Natural killer cell (primary cell): ENCODE measurements around the gene TBC1D22B. TPM values are rescaled to one million over a fixed set of nuclear protein-coding genes. Genes with fewer than 3 reads are reported as not detected.
A peak's percentile ranks its signal among the peaks of the same experiment; 100 is the strongest.

Experiments
- ATAC-seq, 3 donors: fragments of 150-1000 bp in 2 of 3; fragments of 200-7000 bp in 1 of 3; cut with Tn5 transposase; 1 replicate in 1 of 3; 2 replicates in 2 of 3; pipeline ENCODE4 v1.10.0; 2021; ENCODE audit warnings: mild to moderate bottlenecking in 2 of 3, moderate library complexity in 2 of 3
- DNase-seq, 2 donors: peaks; one replicate each; pipeline versions ENCODE4 v3.0.0 to v3.0.0-alpha.2; 2013 to 2021; ENCODE audit warnings: mixed read lengths in 1 of 2
- H3K27ac ChIP-seq: one replicate; pipeline ENCODE4 v1.5.1; 2013; ENCODE audit warnings: mild to moderate bottlenecking, low read length
- H3K27me3 ChIP-seq: one replicate; pipeline ENCODE4 v1.6.1; 2013; ENCODE audit warnings: low read length; ENCODE audit not compliant: control insufficient read depth, insufficient read depth
- H3K36me3 ChIP-seq: one replicate; pipeline ENCODE4 v1.6.1; 2013; ENCODE audit warnings: low read length; ENCODE audit not compliant: control insufficient read depth, insufficient read depth
- H3K4me1 ChIP-seq: one replicate; pipeline ENCODE4 v1.6.1; 2013; ENCODE audit warnings: low read length; ENCODE audit not compliant: control insufficient read depth, insufficient read depth
- H3K4me3 ChIP-seq: one replicate; pipeline ENCODE4 v1.5.1; 2013; ENCODE audit warnings: low read length
- H3K9me3 ChIP-seq: one replicate; pipeline ENCODE4 v1.6.1; 2013; ENCODE audit warnings: low read length; ENCODE audit not compliant: control insufficient read depth, insufficient read depth
- H3K27ac Mint-ChIP-seq, 2 donors: one replicate each; pipeline ENCODE4 v1.8.0; 2022; ENCODE audit warnings: mild to moderate bottlenecking in 2 of 2, mixed read lengths in 2 of 2, moderate library complexity in 1 of 2
- H3K27me3 Mint-ChIP-seq, 2 donors: one replicate each; pipeline ENCODE4 v1.8.0; 2022; ENCODE audit warnings: low read depth in 2 of 2, mixed read lengths in 2 of 2
- H3K36me3 Mint-ChIP-seq: one replicate; pipeline ENCODE4 v1.8.0; 2022; ENCODE audit warnings: mixed read lengths
- H3K4me1 Mint-ChIP-seq, 2 donors: one replicate each; pipeline ENCODE4 v1.8.0; 2022; ENCODE audit warnings: mixed read lengths in 2 of 2
- H3K4me3 Mint-ChIP-seq: one replicate; pipeline ENCODE4 v1.8.0; 2022; ENCODE audit warnings: mild to moderate bottlenecking, moderate library complexity, mixed read lengths
- H3K9me3 Mint-ChIP-seq, 2 donors: one replicate each; pipeline ENCODE4 v1.8.0; 2022; ENCODE audit warnings: mixed read lengths in 2 of 2
- WGBS: methylation state at CpG from one replicate; pipeline ENCODE4 v1.1.7; 2013; ENCODE audit warnings: missing lambda C conversion rate; ENCODE audit not compliant: insufficient coverage; 5-methylcytosine and 5-hydroxymethylcytosine counted together
- intact Hi-C: fragments of 100-400 bp; cut with micrococcal nuclease; formaldehyde crosslinking; loops from one replicate; pipeline ENCODE4 v1.14.2; 2022
- total RNA-seq, 4 donors: library from RNA; stranded (reverse); fragments of 120-200 nt in 1 of 4; gene quantifications; one replicate each; pipeline versions ENCODE4 v1.2.3 to v1.2.4, GENCODE V29; 2013 to 2022
- TF ChIP-seq, protein P1 (sequence below): fragments of 200-600 bp; IDR thresholded peaks from one replicate; pipeline ENCODE4 v1.8.0; 2022; ENCODE audit warnings: antibody characterized with exemption

TBC1D22B gene
- total RNA-seq, 3 donors from 2014 or later (not counting 1 experiment from before 2014, with no cell fraction given): 8.0 to 12.1 (median 12.0) TPM

GRCh38 chr6:37256692-37257319 lies 766 bp upstream of the TBC1D22B start:
- peaks cover 0 to 9% of the 10 kb centered on the region in 2 donors for H3K27me3 Mint-ChIP-seq
- peaks cover 26 to 33% of the 10 kb centered on the region in 2 donors for H3K4me1 Mint-ChIP-seq

DNA sequence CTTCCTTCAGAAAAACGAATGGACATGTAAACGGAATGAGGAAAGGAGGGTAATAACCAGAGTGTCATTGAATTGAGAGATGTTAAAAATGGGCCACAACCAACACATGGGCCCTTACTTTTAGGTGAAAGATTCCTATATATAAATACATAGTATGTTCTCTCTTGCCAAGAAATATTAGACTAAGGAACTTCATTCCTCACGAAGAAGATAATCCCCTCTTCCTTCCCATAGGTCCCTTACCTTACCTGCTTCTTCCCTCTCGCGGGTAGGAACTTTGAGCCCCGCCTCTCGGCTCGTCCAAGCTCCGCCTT lies 295 bp upstream of the TBC1D22B start:
- Mint-ChIP-seq H3K36me3 (no peaks in the 10 kb centered on the region), H3K4me1 (peaks cover 26 to 33% of the 10 kb centered on the region in 2 donors), H3K4me3 (peak overlapping the region; percentile 94), H3K27me3 (peaks cover 0 to 9% of the 10 kb centered on the region in 2 donors), H3K27ac (peak overlapping the region; percentile 91 to 99), H3K9me3 (no peaks in the 10 kb centered on the region)
- 4% methylated on average over 9 of the region's 9 CpGs for WGBS
- intact Hi-C loops: no loop called here
- Histone ChIP-seq H3K27me3 (no peaks in the 10 kb centered on the region), H3K36me3 (no peaks in the 10 kb centered on the region), H3K4me3 (peak overlapping the region; percentile 92), H3K27ac (peak overlapping the region; percentile 79), H3K4me1 (peaks cover 18% of the 10 kb centered on the region), H3K9me3 (no peaks in the 10 kb centered on the region)
- ATAC-seq (no peak), DNase-seq (no peak)
- TF ChIP-seq, protein P1, sequence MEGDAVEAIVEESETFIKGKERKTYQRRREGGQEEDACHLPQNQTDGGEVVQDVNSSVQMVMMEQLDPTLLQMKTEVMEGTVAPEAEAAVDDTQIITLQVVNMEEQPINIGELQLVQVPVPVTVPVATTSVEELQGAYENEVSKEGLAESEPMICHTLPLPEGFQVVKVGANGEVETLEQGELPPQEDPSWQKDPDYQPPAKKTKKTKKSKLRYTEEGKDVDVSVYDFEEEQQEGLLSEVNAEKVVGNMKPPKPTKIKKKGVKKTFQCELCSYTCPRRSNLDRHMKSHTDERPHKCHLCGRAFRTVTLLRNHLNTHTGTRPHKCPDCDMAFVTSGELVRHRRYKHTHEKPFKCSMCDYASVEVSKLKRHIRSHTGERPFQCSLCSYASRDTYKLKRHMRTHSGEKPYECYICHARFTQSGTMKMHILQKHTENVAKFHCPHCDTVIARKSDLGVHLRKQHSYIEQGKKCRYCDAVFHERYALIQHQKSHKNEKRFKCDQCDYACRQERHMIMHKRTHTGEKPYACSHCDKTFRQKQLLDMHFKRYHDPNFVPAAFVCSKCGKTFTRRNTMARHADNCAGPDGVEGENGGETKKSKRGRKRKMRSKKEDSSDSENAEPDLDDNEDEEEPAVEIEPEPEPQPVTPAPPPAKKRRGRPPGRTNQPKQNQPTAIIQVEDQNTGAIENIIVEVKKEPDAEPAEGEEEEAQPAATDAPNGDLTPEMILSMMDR: no peak

More at GRCh38 chr6:37256692-37257319, 766 bp upstream of the TBC1D22B start:
- no peak overlapping the region for H3K4me3 ChIP-seq
- H3K4me1 ChIP-seq: peaks cover 18% of the 10 kb centered on the region
- H3K4me3 Mint-ChIP-seq: peak overlapping the region; percentile 94
- no peaks in the 10 kb centered on the region for H3K9me3 Mint-ChIP-seq
- H3K36me3 ChIP-seq: no peaks in the 10 kb centered on the region
- H3K9me3 ChIP-seq: no peaks in the 10 kb centered on the region
- no peaks in the 10 kb centered on the region for H3K27me3 ChIP-seq
- ATAC-seq (no peak), DNase-seq (no peak)
- no peaks in the 10 kb centered on the region for H3K36me3 Mint-ChIP-seq
- peak overlapping the region; percentile 91 to 99 for H3K27ac Mint-ChIP-seq
- peak overlapping the region; percentile 79 for H3K27ac ChIP-seq
- intact Hi-C loops: no loop called here
- 76% methylated on average over 11 of the region's 12 CpGs for WGBS
- TF ChIP-seq, protein P1: no peak

DNA sequence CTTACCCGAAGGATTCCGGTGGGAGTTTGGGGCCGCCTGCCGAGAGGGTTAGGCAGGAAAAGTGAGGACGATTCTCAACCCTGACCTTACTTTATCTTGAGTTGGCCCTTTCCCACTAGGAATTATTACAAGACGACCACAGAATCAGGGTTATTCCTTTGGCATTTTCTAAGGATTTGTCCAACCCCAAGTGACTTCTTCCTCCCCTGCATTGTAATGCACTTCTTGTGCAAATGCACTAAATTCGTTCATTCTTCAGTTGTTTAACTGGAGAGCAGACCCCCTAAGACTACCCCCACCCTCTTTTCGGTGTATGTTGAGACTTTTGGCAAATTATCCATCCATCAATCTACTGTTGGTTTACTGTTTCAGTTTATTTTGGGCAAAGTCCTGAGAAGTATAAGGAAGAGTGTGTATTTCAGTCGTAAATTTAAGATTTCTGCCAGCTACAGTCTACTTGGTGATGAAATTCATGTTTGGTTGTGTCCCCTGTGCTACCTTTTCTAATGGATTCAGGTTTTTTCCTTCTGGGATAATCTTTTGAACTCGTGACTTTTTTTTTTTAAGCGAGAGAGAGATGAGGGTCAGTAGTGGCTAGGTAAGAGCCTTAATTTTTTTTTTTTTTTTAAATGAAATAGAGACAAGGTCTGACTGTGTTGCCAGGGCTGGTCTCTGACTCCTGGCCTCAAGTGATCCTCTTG lies 983 bp downstream of the TBC1D22B start:
- TF ChIP-seq, protein P1: no peak
- H3K27me3 Mint-ChIP-seq: peaks cover 0 to 6% of the 10 kb centered on the region in 2 donors
- peak overlapping the region; percentile 91 to 99 for H3K27ac Mint-ChIP-seq
- DNase-seq: no peak
- no peaks in the 10 kb centered on the region for H3K36me3 Mint-ChIP-seq
- H3K9me3 ChIP-seq: no peaks in the 10 kb centered on the region
- 20% methylated on average over 10 of the region's 11 CpGs for WGBS
- H3K4me1 Mint-ChIP-seq: peaks cover 31 to 38% of the 10 kb centered on the region in 2 donors
- peak overlapping the region; percentile 79 for H3K27ac ChIP-seq
- ATAC-seq: no peak
- H3K4me1 ChIP-seq: peaks cover 18% of the 10 kb centered on the region
- intact Hi-C loops: no loop called here
- no peaks in the 10 kb centered on the region for H3K9me3 Mint-ChIP-seq
- no peaks in the 10 kb centered on the region for H3K27me3 ChIP-seq
- peak overlapping the region; percentile 92 for H3K4me3 ChIP-seq
- peak overlapping the region; percentile 94 for H3K4me3 Mint-ChIP-seq
- H3K36me3 ChIP-seq: no peaks in the 10 kb centered on the region
